ENCODE measurements around the gene HAUS2. TPM values are rescaled to one million over a fixed set of nuclear protein-coding genes. Genes with fewer than 3 reads are reported as not detected.

Gene HAUS2
- total RNA-seq, 4 donors from 2014 or later = 17.3 to 37.8 (median 33.0) TPM

DNA sequence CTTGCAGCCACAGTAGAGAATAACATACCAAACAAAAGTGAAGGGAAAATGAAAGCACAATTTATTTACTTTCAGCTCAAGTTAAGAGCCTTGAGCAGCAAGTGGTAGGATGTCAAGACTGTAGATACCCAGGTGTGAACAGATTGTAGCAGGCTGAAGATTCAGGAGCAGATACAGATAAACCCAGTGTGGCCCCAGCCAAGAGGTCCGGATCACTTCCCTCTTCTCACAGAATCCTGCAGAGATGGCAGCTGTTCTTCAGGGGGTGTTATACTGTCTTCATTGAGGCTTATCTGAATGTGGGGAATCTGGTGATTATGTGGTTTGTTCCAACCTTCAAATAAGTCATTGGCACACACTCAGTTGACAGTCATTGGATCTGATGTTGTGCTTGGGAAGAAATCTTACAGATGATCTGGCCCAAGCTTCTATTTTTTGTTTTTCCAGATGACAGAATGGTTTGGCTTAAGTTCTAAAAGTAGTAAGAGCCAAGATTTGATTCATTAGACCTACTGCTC lies 28.9 kb downstream of the HAUS2 start:
- no peak for TF ChIP-seq CTCF (IDR thresholded peaks at IDR 0.05; ENCODE audit: low read depth)

GRCh38 chr15:42578984-42579537 lies 30.4 kb downstream of the HAUS2 start:
- no peak for TF ChIP-seq CTCF (IDR thresholded peaks at IDR 0.05; ENCODE audit: low read depth)

- no peak for TF ChIP-seq CTCF (IDR thresholded peaks at IDR 0.05; ENCODE audit: low read depth)
Measured at GRCh38 chr15:42581272-42581730, 32.7 kb downstream of the HAUS2 start.

DNA sequence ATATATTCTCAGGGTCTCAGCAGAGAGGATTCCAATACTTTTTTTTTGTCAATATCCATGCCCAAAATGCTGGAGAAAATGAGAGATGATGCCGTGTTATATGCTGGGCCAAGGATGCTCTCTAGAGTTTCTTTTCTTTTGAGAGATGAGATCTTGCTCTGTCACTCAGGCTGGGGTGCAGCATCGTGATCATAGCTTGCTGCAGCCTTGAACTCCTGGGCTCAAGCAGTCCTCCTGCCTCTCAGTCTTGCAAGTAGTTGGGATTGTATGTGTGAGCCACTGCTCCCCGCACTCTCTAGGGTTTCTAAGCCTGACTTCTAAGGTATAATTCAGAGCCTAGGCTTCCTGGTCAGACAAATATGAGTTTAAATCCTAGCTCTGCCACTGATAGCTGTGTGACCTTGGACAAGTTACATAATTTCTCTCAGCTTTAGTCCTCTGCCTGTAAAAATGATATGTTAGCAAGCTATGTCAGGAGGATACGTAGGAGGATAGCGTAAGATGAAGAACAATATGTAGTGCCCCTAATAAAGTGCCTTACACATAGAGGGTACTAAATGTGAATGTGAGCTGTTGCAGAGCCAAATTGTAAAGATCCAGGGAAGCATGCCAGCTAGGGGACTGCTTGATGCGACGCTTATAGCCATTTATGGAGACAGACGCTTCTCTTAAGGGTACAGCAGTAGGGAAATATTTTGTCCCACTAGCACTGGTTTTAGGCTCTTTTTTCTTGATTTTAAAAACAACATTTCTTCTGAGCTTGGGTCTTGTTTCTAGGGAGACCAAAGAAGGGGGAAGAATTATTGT lies 34.1 kb downstream of the HAUS2 start:
- no peak for TF ChIP-seq CTCF (IDR thresholded peaks at IDR 0.05; ENCODE audit: low read depth)

- TF ChIP-seq CTCF (IDR thresholded peaks at IDR 0.05; ENCODE audit: low read depth) = no peak
Measured at GRCh38 chr15:42584031-42584765, 35.6 kb downstream of the HAUS2 start.

DNA sequence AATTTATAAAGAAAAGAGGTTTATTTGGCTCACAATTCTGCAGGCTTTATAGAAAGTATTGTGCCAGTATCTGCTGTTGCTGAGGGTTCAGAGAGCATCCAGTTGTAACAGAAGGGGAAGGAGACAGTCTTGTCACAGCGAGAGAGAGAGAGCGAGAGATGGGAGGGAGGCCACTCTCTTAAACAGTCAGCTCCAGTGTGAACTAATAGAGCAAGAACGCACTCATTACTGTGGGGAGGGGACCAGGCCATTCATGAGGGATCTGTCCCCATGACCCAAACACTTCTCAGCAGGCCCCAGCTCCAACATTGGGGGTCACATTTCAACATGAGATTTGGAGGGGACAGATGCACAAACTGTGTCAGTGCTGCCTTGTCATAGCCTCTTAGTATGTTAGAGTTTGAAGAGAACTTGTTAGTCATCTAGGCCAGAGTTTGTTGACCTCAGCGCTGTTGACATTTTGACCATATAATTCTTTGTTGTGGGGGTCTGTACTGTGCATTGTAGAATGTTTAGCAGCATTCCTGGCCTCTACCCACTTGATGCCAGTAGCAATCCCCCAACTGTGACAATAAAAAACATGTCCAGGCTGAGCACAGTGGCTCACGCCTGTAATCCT lies 42.1 kb downstream of the HAUS2 start:
- no peak for TF ChIP-seq CTCF (IDR thresholded peaks at IDR 0.05; ENCODE audit: low read depth)

Data from subcutaneous adipose tissue (tissue), 4 donors.